HEK293 (cell line): ENCODE measurements around the gene CADPS.

Source experiments
- ZNF658 ChIP-seq: fragments of 450-650 bp; formaldehyde crosslinking; IDR thresholded peaks from 2 replicates; pipeline ENCODE4; 2016; ENCODE audit warnings: missing biosample characterization, missing genetic modification characterization
- TF ChIP-seq, protein P1 (sequence below): fragments of 450-650 bp; formaldehyde crosslinking; IDR thresholded peaks from 2 replicates; pipeline ENCODE4 v1.5.1; 2016; ENCODE audit warnings: missing biosample characterization, missing genetic modification characterization

- TF ChIP-seq ZNF658 (tag by site-specific recombination), result no peak
- TF ChIP-seq, protein P1, sequence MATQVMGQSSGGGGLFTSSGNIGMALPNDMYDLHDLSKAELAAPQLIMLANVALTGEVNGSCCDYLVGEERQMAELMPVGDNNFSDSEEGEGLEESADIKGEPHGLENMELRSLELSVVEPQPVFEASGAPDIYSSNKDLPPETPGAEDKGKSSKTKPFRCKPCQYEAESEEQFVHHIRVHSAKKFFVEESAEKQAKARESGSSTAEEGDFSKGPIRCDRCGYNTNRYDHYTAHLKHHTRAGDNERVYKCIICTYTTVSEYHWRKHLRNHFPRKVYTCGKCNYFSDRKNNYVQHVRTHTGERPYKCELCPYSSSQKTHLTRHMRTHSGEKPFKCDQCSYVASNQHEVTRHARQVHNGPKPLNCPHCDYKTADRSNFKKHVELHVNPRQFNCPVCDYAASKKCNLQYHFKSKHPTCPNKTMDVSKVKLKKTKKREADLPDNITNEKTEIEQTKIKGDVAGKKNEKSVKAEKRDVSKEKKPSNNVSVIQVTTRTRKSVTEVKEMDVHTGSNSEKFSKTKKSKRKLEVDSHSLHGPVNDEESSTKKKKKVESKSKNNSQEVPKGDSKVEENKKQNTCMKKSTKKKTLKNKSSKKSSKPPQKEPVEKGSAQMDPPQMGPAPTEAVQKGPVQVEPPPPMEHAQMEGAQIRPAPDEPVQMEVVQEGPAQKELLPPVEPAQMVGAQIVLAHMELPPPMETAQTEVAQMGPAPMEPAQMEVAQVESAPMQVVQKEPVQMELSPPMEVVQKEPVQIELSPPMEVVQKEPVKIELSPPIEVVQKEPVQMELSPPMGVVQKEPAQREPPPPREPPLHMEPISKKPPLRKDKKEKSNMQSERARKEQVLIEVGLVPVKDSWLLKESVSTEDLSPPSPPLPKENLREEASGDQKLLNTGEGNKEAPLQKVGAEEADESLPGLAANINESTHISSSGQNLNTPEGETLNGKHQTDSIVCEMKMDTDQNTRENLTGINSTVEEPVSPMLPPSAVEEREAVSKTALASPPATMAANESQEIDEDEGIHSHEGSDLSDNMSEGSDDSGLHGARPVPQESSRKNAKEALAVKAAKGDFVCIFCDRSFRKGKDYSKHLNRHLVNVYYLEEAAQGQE (tag by site-specific recombination), result no peak
Measured at GRCh38 chr3:62771331-62772072, 103.7 kb downstream of the CADPS start.
